GM12801 (cell line): ENCODE data around the gene SMG7.

ENCODE experiments used
- TF ChIP-seq, protein P1 (sequence below): IDR thresholded peaks from one replicate; pipeline ENCODE4 v1.5.1; 2011; ENCODE audit warnings: control low read depth; ENCODE audit not compliant: insufficient read length; ENCODE audit errors: extremely low read depth

SMG7 gene

DNA sequence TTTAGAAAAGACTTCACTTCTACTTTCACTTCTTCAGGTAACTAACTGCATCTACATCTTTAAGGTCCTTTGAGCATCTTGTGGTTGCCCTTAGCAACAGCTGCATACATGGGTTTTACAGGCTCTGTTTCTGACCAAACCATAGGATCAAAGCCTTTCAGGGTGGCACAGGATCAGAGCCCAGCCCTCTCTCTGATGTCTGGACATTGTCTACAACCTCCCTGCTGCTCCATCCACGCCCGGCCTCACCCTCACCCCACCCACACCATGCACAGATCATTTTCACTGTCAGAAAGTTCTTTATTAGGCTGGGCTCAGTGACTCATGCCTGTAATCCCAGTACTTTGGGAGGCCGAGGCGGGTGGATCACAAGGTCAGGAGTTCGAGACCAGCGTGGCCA, 112.7 kb downstream of the SMG7 start:
- TF ChIP-seq, protein P1, sequence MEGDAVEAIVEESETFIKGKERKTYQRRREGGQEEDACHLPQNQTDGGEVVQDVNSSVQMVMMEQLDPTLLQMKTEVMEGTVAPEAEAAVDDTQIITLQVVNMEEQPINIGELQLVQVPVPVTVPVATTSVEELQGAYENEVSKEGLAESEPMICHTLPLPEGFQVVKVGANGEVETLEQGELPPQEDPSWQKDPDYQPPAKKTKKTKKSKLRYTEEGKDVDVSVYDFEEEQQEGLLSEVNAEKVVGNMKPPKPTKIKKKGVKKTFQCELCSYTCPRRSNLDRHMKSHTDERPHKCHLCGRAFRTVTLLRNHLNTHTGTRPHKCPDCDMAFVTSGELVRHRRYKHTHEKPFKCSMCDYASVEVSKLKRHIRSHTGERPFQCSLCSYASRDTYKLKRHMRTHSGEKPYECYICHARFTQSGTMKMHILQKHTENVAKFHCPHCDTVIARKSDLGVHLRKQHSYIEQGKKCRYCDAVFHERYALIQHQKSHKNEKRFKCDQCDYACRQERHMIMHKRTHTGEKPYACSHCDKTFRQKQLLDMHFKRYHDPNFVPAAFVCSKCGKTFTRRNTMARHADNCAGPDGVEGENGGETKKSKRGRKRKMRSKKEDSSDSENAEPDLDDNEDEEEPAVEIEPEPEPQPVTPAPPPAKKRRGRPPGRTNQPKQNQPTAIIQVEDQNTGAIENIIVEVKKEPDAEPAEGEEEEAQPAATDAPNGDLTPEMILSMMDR = no peak

DNA sequence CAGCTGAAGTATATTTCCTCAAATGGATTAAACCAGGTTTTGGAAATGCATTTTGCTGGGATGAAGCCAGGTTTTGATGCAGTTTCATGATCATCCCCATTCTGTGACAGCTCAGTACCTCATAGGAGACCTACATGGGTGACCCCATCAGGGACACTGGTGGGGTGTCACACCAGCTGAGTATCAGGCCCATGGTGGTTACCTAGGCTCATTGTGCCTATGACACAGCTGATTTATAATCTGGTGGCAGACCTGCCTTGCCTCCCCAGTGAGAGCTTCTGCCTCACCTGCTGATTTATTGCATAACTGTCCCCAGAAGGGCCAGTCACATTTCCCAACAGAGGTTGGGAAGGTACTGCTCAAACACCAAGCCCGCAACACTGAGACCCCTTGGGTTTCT, 114.2 kb downstream of the SMG7 start:
- TF ChIP-seq, protein P1 = no peak

GRCh38 chr1:183586926-183587325, 114.6 kb downstream of the SMG7 start:
- TF ChIP-seq, protein P1 = no peak

- TF ChIP-seq, protein P1 = no peak
These were observed 116.5 kb downstream of the SMG7 start for GRCh38 chr1:183588827-183589226.

DNA sequence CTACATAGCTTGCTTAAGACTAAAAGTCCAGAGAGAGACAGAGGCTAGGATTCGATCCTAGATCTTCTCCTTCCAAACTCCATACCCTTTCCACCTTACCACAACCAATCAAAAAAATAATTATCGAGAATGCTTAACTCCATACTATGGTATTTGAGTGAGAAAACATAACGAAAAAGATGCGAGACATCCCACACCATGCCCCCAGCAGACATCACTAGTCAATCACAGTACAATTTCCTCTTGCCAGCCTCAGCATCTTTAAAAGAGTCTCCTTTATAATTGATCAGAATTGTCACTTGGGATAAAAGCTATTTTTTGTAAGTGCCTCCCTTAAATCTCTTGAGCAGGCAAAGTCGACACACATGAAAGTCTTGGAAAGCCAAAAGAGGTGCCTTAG, 117.1 kb downstream of the SMG7 start:
- TF ChIP-seq, protein P1 = no peak

GRCh38 chr1:183589874-183590243, 117.6 kb downstream of the SMG7 start:
- TF ChIP-seq, protein P1 = no peak

DNA sequence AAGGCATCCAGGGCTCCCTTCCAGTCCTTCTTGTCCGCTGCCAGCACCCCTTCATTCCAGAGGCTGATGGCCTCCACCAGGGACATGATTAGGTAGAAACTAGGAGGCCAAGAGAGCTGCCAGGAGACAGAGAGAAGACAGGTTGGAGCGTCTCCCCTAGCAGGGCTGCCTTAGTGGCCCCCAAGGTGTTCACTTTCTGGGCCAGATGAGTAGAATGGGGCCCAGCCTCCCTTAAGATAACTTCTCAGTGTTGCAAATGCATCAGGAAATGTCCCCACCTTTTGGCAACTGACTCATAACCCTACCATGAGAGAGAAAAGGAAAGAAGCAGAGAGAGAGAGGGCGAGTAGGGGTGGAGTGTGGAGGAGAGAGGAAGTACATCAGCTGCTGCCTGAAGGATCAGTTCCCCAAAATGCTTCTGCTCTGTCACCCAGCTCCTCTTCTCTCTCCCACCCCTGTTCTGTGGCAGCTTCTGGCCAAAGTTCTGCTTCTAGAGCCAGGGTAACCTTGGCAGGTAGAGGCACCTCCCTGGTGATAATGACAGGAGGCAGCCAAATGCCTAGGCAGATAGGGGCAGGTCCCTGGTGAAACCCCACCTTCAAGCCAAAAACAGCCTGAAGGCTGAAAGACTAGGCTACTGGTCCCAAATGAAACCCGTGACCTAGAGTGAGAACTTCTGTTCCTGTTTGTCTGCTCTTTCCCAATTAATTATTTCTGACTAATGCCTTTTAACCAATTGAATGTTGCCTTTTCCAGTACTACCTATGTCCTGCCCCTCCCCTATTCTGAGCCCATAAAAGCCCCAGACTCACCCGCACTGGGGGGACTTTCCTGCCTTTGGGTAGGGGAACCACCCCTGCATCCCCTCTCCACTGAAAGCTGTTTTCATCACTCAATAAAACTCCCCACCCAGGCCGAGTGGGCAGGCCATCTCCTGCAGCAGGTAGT, 118.2 kb downstream of the SMG7 start, which contains the start of gene NCF2:
TSS of gene NCF2 (minus strand) at position 216 of the 948 bp plus-strand sequence. CDS start at position 86, 130 bp downstream.
- TF ChIP-seq, protein P1 = no peak
